Activated CD8-positive, alpha-beta memory T cell treated with anti-CD3 and anti-CD28 coated beads for 48 hours (primary cell): ENCODE results near the gene CLNK.

Experiments
- DNase-seq, 3 experiments: peaks; one replicate each; pipeline ENCODE4 v3.0.0-alpha.2; 2020; ENCODE audit warnings: low read depth in 2 of 3, low spot score in 2 of 3

The CLNK gene

DNA sequence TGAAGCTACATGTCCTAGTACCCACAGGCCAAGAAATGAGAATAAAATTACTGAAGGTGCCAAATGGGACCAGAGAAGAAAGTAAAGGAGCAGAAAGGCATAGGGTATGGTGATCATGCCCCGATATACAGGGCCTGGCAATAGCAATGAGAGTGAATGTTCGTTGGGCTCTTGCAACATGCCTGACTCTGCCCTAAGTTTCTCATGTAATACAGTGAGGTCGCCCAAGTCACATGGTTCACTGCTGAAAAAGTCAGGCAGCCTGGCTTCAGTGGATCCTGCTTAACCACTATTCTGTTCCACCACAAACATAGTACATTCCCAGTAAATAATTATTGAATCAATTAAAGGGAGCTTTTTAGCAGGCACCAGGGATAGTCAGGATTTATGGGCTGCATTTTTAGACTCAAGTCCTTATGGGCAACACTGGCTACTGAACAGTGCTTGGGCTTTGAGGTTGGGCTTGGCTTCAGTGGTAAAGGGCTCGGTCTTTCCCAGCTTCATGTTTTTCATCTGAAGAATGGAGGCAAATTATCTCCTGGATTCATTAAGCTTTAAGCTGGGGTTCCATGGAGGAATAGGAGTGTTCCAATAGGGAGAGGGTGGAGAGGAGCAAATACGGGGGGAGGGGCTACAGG is 160.3 kb downstream of the CLNK start:
- no peak for DNase-seq

- no peak for DNase-seq
Observed at GRCh38 chr4:10521424-10521823, 163.1 kb downstream of the CLNK start.

GRCh38 chr4:10509733-10510132 is 174.8 kb downstream of the CLNK start:
- no peak for DNase-seq

DNA sequence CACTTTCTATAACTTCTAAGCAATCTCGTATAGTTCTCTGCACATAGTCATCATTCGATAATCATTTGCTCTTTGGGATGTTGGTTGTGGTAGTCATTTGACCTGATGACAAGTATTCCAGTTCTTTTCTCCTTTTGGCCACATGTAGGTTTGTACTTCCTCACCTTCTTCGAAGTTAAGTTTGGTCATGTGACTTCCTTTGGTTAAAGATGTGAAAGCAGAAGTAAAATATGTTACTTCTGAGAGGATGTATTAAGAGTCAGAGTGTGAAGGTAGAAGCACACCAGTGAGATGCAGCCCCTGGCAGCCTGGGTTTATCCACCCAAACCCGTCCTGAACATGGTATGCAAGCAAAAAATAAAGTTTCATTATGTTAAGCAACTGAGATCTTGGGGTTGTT is 178.5 kb downstream of the CLNK start:
- DNase-seq, result no peak

- DNase-seq, result no peak
Observed at GRCh38 chr4:10504570-10505179, 179.9 kb downstream of the CLNK start.

DNA sequence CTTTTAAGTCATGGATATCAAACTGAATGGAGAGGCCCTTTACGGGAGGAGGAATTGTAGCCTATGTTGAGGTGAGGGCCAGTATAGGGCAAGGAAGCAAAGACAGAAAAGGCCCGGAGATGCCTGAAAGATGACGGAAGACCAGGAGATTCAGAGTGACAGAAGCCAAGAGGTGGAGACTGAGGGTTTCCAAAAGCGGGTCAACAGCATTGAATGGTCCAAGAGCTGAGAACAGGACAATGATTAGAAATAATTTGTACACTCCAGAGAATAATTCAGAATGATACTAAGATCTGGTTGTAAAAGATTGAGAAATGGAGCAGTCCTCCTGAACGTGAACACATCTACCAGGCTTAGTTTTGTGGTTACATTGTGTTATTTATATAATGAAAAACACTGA is 181.9 kb downstream of the CLNK start:
- DNase-seq, result no peak

DNA sequence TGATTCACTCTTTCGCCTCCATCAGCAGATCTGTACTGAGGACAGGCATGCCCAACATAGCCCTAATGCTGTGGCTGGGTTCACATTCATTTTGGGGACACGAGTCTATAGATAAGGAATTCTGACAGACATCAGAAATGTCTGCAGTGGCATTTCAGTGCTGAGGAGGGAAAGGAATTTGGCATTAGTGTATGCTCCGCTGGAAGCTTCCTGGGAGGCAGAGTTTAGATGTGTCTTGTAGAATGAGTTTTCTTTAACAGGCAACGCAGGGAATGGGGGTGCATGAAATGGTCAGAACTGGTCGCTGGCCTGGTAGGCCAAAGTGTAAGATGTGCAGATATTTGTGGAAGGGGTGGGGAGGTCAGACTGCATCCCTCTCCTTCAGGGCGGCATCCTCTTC is 183.8 kb downstream of the CLNK start:
- no peak for DNase-seq

- no peak for DNase-seq
Observed at GRCh38 chr4:10496200-10496599, 188.4 kb downstream of the CLNK start.

GRCh38 chr4:10495651-10496050 is 188.9 kb downstream of the CLNK start:
- no peak for DNase-seq

DNA sequence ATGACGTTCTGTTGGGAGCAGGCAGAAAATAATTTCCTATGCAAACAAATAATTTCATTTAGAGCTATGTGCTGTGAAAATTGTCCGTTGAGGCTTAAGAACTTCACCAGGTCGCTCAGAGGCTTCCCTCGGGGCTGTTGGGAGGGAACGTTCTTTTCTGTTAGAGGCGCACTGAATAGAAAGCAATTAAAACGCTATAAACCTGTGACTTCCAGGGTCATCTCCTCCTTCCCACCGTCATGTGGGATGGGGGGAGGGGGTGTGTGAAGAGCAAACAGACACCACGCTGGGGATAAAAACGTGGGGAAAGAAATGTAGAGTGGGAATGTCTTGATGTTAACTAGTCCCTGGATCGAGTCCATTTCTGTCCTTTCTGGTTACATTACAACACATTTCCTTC is 192.1 kb downstream of the CLNK start:
- DNase-seq, result no peak

- DNase-seq, result no peak
Observed at GRCh38 chr4:10491401-10491800, 193.2 kb downstream of the CLNK start.

- DNase-seq, result no peak
Observed at GRCh38 chr4:10490996-10491395, 193.6 kb downstream of the CLNK start.

- DNase-seq, result no peak
Observed at GRCh38 chr4:10482913-10483312, 201.7 kb downstream of the CLNK start.

DNA sequence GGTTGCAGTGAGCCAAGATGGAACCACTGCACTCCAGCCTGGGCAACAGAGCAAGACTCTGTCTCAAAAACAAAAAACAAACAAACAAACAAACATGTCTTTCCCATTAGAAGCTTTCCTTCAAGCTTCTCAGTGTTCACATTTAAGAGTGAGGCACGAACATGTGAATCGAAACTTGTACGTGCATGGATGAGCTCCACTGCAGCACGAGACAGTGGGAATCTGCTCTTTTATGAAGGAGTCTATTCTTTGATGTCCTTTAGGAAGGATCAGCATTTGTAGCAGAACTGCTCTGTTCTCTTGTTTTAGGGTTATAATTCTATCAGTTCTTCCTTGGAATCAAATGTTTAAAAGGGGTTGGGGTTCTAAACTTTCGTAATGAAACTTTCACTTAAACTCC is 204.0 kb downstream of the CLNK start:
- DNase-seq, result no peak

GRCh38 chr4:10478621-10479020 is 205.9 kb downstream of the CLNK start:
- no peak for DNase-seq

DNA sequence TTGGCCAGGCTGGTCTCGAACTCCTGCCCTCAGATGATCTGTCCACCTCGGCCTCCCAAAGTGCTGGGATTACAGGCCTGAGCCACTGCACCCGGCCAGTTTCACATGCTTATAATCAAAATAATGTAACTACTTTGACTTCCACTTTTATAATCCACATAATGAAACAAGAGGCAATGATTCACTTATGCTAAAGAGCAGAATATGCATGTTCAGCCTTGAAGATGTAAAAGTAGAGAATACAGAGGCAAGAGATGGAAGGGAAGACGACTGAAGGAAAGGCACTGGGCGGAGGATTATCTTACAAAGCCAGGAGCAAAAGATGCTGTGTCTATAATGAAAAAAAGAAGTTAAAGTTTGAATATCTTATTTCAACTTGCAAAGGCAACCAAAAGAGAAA is 214.1 kb downstream of the CLNK start:
- no peak for DNase-seq

DNA sequence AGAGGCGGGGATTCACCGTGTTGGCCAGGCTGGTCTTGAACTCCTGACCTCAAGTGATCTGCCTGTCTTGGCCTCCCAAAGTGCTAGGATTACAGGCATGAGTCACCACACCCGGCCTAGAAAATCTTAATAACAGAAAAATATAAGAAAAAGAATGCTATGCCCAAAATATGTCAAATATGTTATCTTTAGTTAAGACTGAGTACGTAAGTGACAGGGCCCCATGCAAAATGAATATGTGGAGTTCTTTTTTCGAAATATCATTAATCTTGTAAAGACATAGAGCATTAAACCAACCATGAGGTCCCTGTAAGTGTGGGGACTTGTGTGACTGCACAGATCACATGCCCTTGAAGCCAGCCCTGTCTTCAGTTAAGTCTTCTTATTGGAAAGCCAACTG is 218.4 kb downstream of the CLNK start:
- no peak for DNase-seq

GRCh38 chr4:10462876-10463275 is 221.7 kb downstream of the CLNK start:
- DNase-seq, result no peak

DNA sequence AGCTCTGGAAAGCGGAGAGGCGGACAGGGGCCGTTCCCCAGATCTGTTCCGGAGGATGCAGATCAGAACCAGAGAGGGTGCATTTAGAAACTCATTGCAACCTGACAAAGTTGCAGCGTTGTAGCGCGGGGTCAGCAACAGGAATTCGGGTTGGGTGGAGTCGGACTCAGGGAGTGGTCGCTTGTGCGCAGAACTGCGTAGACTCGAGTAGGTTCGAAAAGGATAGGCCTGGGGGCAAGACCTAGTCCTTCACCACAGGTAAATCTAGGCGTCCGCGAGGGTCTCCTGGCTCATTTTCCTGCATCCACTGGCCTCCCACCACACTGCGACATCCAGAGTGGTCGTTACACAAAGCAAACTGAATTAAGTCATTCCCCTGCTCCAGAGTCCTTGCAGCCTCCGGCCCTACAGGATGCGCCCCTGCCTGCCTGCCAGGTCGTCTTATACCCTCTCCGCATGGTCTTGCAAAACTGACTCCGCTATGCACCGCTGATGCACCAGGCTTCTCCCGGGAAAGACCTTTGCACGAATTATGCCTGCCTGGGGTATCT is 222.6 kb downstream of the CLNK start:
- no peak for DNase-seq

DNA sequence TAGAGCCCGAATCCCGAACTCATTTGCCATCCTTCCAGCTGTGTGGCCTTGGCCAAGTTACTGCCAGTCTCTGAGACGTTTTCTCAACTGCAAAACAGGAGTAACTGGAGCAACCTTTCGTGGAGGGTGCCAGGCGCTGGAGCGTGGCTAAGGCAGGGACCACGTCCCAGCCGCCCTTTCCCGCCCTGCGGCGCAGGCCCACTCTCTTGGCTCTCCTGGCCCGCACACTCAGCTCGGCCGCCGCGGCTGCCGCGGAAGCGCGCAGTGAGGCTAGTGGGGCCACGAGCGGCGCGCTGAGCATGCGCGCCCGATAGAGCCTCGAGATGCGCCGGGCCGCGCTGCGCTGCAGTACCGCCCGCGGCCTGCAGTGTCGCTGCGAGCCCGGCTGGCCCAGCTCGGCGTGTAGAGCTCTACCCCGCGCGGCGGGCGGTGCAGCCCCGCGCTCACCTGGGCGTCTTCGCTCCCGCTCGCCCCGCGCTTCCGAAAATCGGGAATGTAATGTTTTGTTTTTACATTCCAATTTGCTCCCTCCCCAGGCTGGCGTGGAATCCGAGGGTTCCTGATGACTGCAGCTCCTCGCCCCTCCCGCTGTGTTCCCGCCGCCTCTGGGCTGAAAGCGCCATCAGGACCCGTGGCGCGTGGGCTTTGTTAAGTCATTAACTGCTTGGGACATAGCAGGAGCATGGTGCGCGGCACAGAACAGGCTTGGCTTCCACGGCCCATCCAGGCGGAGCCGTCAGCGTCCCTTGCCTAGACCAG is 223.3 kb downstream of the CLNK start:
- peak; percentile 23 to 61 (median 51) for DNase-seq

- no peak for DNase-seq
Observed at GRCh38 chr4:10460313-10461047, 224.1 kb downstream of the CLNK start.

DNA sequence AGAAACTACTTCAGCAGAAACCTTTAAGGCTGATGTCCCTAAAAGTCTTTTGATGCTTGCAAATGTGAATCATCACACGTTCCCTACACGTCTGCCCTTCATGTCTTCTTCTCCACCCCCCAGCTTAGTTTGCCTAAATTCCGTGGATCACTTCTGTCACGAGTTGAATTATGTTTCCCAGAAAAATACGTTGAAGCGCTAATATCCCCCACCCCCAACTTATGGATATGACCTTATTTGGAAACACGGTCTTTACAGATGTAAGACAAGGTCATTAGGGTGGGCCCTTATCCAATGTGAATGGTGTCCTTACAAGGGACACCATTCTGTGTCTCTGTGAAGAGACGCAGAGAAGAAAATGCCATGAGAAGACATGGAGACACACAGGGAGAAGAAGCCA is 225.3 kb downstream of the CLNK start:
- no peak for DNase-seq
